Heart right ventricle (tissue), 16 donors: Measurements from ENCODE around the gene PLCB1. TPM values are rescaled to one million over a fixed set of nuclear protein-coding genes. Genes with fewer than 3 reads are reported as not detected.

Experiments used
- ATAC-seq, 8 donors: fragments of 200-7000 bp; cut with Tn5 transposase; one replicate each; pipeline ENCODE4 v1.9.1; 2020; ENCODE audit warnings: mild to moderate bottlenecking in 8 of 8, moderate library complexity in 8 of 8, moderate number of reproducible peaks in 1 of 8
- DNase-seq, 2 donors: peaks; one replicate each; pipeline ENCODE4 v3.0.0-alpha.2; 2020
- H3K27ac ChIP-seq, 10 donors: fragments of 200-600 bp; sonication (generic) in 2 of 10; one replicate each; pipeline versions ENCODE4 v1.5.0 to v1.8.0; 2020 to 2022; ENCODE audit warnings: mild to moderate bottlenecking in 3 of 10
- H3K27me3 ChIP-seq, 7 donors: fragments of 200-600 bp; one replicate each; pipeline ENCODE4 v1.8.0; 2021 to 2022; ENCODE audit warnings: mild to moderate bottlenecking in 2 of 7
- H3K36me3 ChIP-seq, 9 donors: fragments of 200-600 bp; sonication (generic) in 1 of 9; one replicate each; pipeline versions ENCODE4 v1.5.0 to v1.8.0; 2020 to 2022; ENCODE audit warnings: mild to moderate bottlenecking in 2 of 9
- H3K4me1 ChIP-seq, 9 donors: fragments of 200-600 bp; sonication (generic) in 1 of 9; one replicate each; pipeline versions ENCODE4 v1.5.0 to v1.8.0; 2020 to 2022; ENCODE audit warnings: mild to moderate bottlenecking in 4 of 9
- H3K4me3 ChIP-seq, 10 donors: fragments of 200-600 bp; sonication (generic) in 2 of 10; one replicate each; pipeline versions ENCODE4 v1.5.0 to v1.8.0; 2020 to 2022; ENCODE audit warnings: mild to moderate bottlenecking in 7 of 10, moderate library complexity in 2 of 10
- H3K9me3 ChIP-seq, 11 donors: fragments of 200-600 bp in 10 of 11; sonication (generic) in 2 of 11; one replicate each; pipeline versions ENCODE4 v1.5.0 to v1.8.0; 2013 to 2022; ENCODE audit warnings: mild to moderate bottlenecking in 2 of 11, control low read depth in 1 of 11, moderate library complexity in 1 of 11
- WGBS, 2 donors: extraction: QIAGEN DNeasy Blood & Tissue Kit; methylation state at CpG; one replicate each; pipeline ENCODE4 v1.1.7; 2013; ENCODE audit warnings: inconsistent platforms in 1 of 2; 5-methylcytosine and 5-hydroxymethylcytosine counted together
- intact Hi-C, 10 donors: fragments of 100-400 bp; cut with DNase I; formaldehyde crosslinking; loops; one replicate each; pipeline versions ENCODE4 v1.11.1 to v1.14.2; 2022
- polyA plus RNA-seq, 2 donors: library from polyadenylated mRNA; stranded (reverse); fragments of 200-250 nt; gene quantifications; one replicate each; pipeline ENCODE4 v1.2.3, GENCODE V29; 2013
- total RNA-seq, 10 donors: library from RNA; stranded (reverse); fragmentation: NEBNext Ultra II Directional in 3 of 10; extraction: Animal tissue kit (Norgen Biotek cat#: 25700) in 3 of 10; gene quantifications; one replicate each; pipeline versions ENCODE4 v1.2.1 to v1.2.4, GENCODE V29; 2021 to 2023
- TF ChIP-seq, protein P1 (sequence below), 9 donors: fragments of 200-600 bp; sonication (generic) in 2 of 9; IDR thresholded peaks; one replicate each; pipeline versions ENCODE4 v1.5.0 to v1.8.0; 2021 to 2022; ENCODE audit warnings: antibody characterized with exemption in 9 of 9, mild to moderate bottlenecking in 5 of 9, moderate library complexity in 1 of 9
- donor health status: Arrhythmogenic right ventricular cardiomyopathy.
- donor health status: ischemic (EF 13 %, LVEDD 7.1; RV severe dilation, severe dysfunction).
- donor health status: healthy with polysubstance abuse.
- donor health status: DM: no; HTN: yes; CAD: no.
- donor health status: DM: no; HTN: no; CAD: no.
- donor health status: ischemic (EF 25% LVEDD 6.9; RV normal size, moderate dysfunction).
- donor health status: ischemic (EF 25% LVEDD 5.7; RV mildly dilated, moderate dysfunction).
- donor health status: healthy.
- donor health status: DM: yes; HTN: yes; CAD: no.
- donor health status: Ischemic cardiomyopathy.
- donor health status: ischemic (EF 35%, LVEDD 5.7; RV mildly dilated, moderate dysfunction).
- donor health status: nonischemic (EF 11% LVEDD 7.7; RV severe dilation, severe dysfunction).
- donor health status: DM: yes; HTN: yes; CAD: no.
- donor health status: PGD.
- donor health status: ischemic (EF 29% LVEDD 5.4; RV normal size, mild dysfunction).
- donor health status: nonischemic (EF 23%, LVEDD 6.1; RV moderate dilation, normal function).

Gene PLCB1
- total and polyA plus RNA-seq, 12 donors: 2.2 to 12.7 (median 7.1) TPM

DNA sequence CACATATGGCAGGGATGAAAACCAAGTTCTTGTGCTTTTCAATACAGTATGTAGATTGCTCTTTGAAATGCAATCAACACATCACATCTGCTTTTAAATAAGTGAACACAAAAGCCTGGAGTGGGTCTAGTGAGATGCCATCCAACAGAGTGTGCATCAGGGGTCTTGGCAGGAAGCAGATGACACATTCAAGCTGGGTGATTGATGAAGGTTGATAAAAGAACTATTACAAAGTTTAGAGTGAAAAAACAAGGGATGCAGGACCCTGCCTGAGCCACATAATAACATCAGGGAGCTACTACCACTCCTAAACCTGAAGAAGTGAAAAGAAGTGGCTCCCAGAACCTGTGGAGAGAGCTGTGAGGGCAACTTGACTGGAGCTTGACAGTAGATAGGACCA is 16.6 kb upstream of the PLCB1 start:
- intact Hi-C loops: no loop called here
- H3K4me3 ChIP-seq: no peak overlapping the region
- TF ChIP-seq, protein P1, sequence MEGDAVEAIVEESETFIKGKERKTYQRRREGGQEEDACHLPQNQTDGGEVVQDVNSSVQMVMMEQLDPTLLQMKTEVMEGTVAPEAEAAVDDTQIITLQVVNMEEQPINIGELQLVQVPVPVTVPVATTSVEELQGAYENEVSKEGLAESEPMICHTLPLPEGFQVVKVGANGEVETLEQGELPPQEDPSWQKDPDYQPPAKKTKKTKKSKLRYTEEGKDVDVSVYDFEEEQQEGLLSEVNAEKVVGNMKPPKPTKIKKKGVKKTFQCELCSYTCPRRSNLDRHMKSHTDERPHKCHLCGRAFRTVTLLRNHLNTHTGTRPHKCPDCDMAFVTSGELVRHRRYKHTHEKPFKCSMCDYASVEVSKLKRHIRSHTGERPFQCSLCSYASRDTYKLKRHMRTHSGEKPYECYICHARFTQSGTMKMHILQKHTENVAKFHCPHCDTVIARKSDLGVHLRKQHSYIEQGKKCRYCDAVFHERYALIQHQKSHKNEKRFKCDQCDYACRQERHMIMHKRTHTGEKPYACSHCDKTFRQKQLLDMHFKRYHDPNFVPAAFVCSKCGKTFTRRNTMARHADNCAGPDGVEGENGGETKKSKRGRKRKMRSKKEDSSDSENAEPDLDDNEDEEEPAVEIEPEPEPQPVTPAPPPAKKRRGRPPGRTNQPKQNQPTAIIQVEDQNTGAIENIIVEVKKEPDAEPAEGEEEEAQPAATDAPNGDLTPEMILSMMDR (IDR thresholded peaks at IDR 0.05): no peak
- no peak overlapping the region for H3K27ac ChIP-seq
- no peaks in the 10 kb centered on the region for H3K36me3 ChIP-seq
- H3K27me3 ChIP-seq: peaks cover 0 to 3% (median 0%) of the 10 kb centered on the region in 7 donors
- H3K9me3 ChIP-seq: no peaks in the 10 kb centered on the region
- H3K4me1 ChIP-seq: peaks cover 0 to 5% (median 0%) of the 10 kb centered on the region in 9 donors
- ATAC-seq (no peak), DNase-seq (no peak)

DNA sequence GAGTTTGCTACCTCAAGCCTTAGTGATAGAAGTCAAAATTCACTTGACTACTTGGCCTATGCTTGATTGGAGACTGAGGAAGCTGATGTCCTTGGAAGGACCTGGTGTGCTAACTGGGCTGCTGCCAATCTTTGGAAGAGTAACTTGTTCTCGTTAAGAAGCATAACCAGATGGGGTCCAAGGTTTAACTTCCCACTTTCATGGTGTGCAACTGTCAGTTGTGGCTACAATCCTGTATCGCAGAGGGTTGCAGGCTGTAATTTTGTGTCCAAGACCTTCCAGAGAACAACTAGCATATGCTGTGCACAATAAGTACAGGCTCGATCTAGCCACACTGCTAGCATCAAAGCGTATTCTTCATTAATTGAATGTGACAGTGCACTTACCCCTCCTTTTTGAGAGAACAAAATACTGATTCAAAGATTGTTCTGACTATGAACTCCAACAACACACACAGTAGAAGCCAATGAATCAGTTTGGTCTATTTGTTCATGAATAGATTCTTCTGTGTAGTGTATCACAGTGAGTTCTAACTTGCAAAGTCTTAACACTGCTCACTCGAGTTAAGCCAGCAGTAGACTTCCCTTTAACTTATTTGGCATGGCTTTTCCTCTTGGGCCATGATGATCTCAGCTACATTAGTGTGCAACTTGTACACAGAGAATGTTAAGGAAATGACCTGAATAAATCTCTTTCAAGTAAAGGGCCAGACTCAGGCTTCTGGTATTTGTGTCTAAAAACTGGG is 15.8 kb upstream of the PLCB1 start:
- Histone ChIP-seq H3K36me3 (no peaks in the 10 kb centered on the region), H3K4me1 (peaks cover 0 to 5% (median 0%) of the 10 kb centered on the region in 9 donors), H3K27ac (peak overlapping the region in 2 of 10 donors; percentile 23), H3K27me3 (peaks cover 0 to 3% (median 0%) of the 10 kb centered on the region in 7 donors), H3K9me3 (no peaks in the 10 kb centered on the region), H3K4me3 (no peak overlapping the region)
- TF ChIP-seq, protein P1 (IDR thresholded peaks at IDR 0.05): no peak
- ATAC-seq (peak; percentile 39 to 94 (median 71)), DNase-seq (no peak)
- intact Hi-C loops: no loop called here
- 47 to 66% methylated on average over 5 of the region's 5 CpGs for WGBS, 2 donors

DNA sequence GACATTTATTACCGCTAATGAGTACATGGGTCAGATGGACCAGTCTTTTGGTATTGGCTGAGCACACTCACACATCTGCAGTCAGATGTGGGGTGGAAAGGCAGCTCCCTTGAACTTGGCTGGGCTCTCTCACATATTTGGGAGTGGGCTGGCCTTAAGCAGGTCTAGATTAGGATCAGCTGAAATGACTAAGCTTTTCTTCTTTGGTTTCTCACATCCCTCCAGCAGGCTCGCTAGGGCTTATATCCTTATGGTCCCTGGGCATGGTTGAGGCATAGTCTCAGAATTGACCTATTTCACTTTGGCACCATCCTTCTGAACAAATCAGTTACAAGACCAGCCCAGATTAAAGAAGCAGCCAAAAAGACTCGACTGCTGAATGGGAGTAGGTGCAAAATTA is 14.4 kb upstream of the PLCB1 start:
- Histone ChIP-seq H3K27ac (no peak overlapping the region), H3K36me3 (no peaks in the 10 kb centered on the region), H3K27me3 (peaks cover 0 to 3% (median 0%) of the 10 kb centered on the region in 7 donors), H3K9me3 (no peaks in the 10 kb centered on the region), H3K4me1 (peaks cover 0 to 5% (median 0%) of the 10 kb centered on the region in 9 donors), H3K4me3 (no peak overlapping the region)
- intact Hi-C loops: no loop called here
- TF ChIP-seq, protein P1 (IDR thresholded peaks at IDR 0.05): no peak
- ATAC-seq (no peak), DNase-seq (no peak)
- 80 to 88% methylated on average over 3 of the region's 3 CpGs for WGBS, 2 donors

DNA sequence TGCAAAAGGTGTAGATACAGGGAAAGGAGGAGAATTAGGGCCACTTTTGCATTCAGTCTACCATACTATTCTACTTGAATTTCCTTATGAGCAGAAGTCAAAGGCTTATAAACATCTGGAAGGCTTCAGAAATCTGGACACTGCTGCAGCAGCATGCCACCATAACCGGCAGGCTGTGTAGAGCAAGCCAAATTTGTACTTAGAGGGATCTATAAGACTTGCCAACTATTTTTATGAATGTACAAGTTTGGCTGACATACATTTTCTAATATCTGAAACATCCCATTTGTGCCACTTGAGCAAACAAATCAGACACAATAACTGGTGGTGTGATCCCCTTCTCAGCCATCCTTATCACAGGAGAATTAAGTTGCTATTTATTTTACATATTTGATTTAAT is 14.0 kb upstream of the PLCB1 start:
- intact Hi-C loops: no loop called here
- TF ChIP-seq, protein P1 (IDR thresholded peaks at IDR 0.05): no peak
- no peaks in the 10 kb centered on the region for H3K9me3 ChIP-seq
- H3K36me3 ChIP-seq: no peaks in the 10 kb centered on the region
- H3K27me3 ChIP-seq: peaks cover 0 to 3% (median 0%) of the 10 kb centered on the region in 7 donors
- DNase-seq (no peak), ATAC-seq (no peak)
- no peak overlapping the region for H3K27ac ChIP-seq
- WGBS, 2 donors: 61 to 62% methylated on average over 1 of the region's 1 CpG
- peaks cover 0 to 5% (median 0%) of the 10 kb centered on the region in 9 donors for H3K4me1 ChIP-seq
- no peak overlapping the region for H3K4me3 ChIP-seq
